Skeletal muscle tissue (tissue), 4 donors: ENCODE data around the gene PDS5A. TPM values are rescaled to one million over a fixed set of nuclear protein-coding genes. Genes with fewer than 3 reads are reported as not detected.
"Not testable (repeated sequence)": the region's sequence is repeated elsewhere in the genome, so short reads cannot be mapped to it uniquely, and the experiment has no call there.

Experiments
- H3K27ac ChIP-seq: one replicate; pipeline ENCODE4 v1.7.0; 2013; ENCODE audit warnings: mild to moderate bottlenecking, low read depth, low read length, inconsistent platforms
- H3K27me3 ChIP-seq, 3 donors: one replicate each; pipeline ENCODE4 v1.7.0; 2013; ENCODE audit warnings: low read length in 3 of 3; ENCODE audit not compliant: control insufficient read depth in 3 of 3, insufficient read depth in 3 of 3
- H3K36me3 ChIP-seq, 3 donors: one replicate each; pipeline ENCODE4 v1.7.0; 2013; ENCODE audit warnings: low read length in 3 of 3; ENCODE audit not compliant: control insufficient read depth in 3 of 3, insufficient read depth in 3 of 3
- H3K4me1 ChIP-seq, 3 donors: one replicate each; pipeline ENCODE4 v1.7.0; 2013; ENCODE audit warnings: low read length in 3 of 3, mild to moderate bottlenecking in 3 of 3; ENCODE audit not compliant: control insufficient read depth in 3 of 3, insufficient read depth in 3 of 3
- H3K4me3 ChIP-seq, 3 donors: one replicate each; pipeline ENCODE4 v1.7.0; 2013; ENCODE audit warnings: low read length in 3 of 3
- H3K9ac ChIP-seq, 3 donors: one replicate each; pipeline ENCODE4 v1.7.0; 2013; ENCODE audit warnings: low read length in 3 of 3, mild to moderate bottlenecking in 3 of 3, moderate library complexity in 2 of 3, low read depth in 1 of 3
- H3K9me3 ChIP-seq, 3 donors: one replicate each; pipeline ENCODE4 v1.7.0; 2013; ENCODE audit warnings: low read length in 3 of 3; ENCODE audit not compliant: control insufficient read depth in 3 of 3
- total RNA-seq: library from RNA; depleted of rRNA; stranded (reverse); fragments of >200 nt; gene quantifications from one replicate; pipeline ENCODE4 v1.2.3, GENCODE V29; 2014
- donor health status: Osteomylitis.

PDS5A gene
- total RNA-seq, 1 donor from 2014 or later: 56.4 TPM

DNA sequence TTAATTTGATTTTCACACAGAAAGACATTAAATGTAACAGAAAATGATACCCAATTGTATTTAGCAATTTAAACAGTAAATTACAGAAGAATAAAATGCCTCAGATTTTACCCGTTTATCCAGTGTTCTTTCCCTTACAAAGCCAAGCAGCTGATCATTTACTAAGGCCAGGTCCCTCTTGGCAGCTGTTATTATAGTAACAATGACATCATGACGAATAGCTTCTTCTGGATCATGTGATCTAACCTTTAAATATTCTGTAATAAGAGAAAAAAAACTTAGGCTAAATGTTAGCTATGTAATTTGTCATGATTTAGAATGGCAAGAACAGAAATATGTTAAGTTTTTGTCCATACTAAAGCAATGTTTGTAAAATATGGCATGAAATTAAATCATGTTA lies 69.4 kb downstream of the PDS5A start:
- peaks cover 6 to 15% (median 13%) of the 10 kb centered on the region in 3 donors for H3K36me3 ChIP-seq
- H3K27ac ChIP-seq: no peak overlapping the region
- no peak overlapping the region for H3K4me3 ChIP-seq

DNA sequence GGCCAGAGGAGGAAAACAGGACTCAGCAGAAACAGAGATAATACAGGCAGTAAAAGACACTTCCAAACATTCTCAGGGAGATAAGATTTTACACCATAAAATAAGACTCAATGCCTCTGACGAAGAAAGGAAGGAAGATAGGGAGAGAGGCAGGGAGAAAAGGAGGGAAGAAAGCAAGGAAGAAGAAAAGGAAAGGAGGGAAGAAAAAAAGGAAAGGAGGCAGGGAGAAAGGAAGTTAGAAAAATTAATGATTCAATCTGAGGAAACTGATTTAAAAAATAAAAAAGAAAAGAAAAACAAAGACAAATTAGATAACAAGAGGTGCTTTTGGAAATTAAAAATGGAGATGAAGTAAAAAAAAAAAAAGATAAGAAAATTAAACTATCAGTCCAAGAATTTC lies 72.1 kb downstream of the PDS5A start:
- Histone ChIP-seq H3K9ac (no peak overlapping the region), H3K27me3 (no peaks in the 10 kb centered on the region), H3K36me3 (peaks cover 8 to 21% (median 9%) of the 10 kb centered on the region in 3 donors), H3K9me3 (no peaks in the 10 kb centered on the region), H3K4me3 (no peak overlapping the region), H3K4me1 (no peaks in the 10 kb centered on the region), H3K27ac (no peak overlapping the region)

More for the DNA sequence above, 69.4 kb downstream of the PDS5A start:
- Histone ChIP-seq H3K9me3 (no peaks in the 10 kb centered on the region), H3K4me1 (no peaks in the 10 kb centered on the region), H3K9ac (no peak overlapping the region), H3K27me3 (no peaks in the 10 kb centered on the region)

DNA sequence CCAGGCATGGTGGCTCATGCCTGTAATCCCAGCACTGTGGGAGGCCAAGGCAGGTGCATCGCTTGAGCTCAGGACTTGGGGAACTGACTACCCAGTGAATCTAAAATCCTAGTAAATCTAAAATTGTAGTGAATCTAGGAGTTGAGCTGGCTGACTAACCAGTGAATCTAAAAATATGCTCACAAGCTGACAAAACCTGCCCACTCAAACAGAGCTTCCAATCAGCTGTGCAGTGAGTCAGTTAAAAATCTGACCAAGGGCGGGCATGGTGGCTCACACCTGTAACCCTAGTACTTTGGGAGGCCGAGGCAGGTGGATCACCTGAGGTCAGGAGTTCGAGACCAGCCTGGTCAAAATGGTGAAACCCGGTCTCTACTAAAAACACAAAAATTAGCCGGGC lies 72.7 kb downstream of the PDS5A start:
- peaks cover 8 to 20% (median 8%) of the 10 kb centered on the region in 3 donors for H3K36me3 ChIP-seq
- not testable (repeated sequence) for H3K27ac ChIP-seq, H3K4me3 ChIP-seq, H3K9me3 ChIP-seq, H3K9ac ChIP-seq, H3K4me1 ChIP-seq, H3K27me3 ChIP-seq

DNA sequence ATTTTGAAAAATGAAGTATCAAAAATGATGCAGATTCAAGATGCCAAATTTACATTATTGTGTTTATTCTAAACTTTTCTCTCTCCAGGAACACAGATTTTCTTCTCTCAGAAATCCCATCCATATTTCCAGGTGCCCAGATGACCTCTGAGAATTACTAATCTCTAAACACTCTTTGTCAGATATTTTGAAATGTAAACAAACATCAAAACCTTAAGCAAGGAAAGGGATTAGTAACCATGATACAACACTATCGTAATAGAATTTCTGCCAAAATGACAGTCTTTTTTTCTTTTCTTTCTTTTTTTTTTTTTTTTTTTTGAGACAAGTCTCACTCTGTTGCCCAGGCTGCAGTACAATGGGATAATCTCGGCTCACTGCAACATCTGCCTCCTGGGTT lies 76.7 kb downstream of the PDS5A start:
- H3K9me3 ChIP-seq: no peaks in the 10 kb centered on the region
- H3K27me3 ChIP-seq: no peaks in the 10 kb centered on the region
- H3K27ac ChIP-seq: no peak overlapping the region
- H3K36me3 ChIP-seq: peaks cover 27 to 47% (median 40%) of the 10 kb centered on the region in 3 donors
- H3K4me1 ChIP-seq: no peaks in the 10 kb centered on the region
- no peak overlapping the region for H3K9ac ChIP-seq
- no peak overlapping the region for H3K4me3 ChIP-seq

DNA sequence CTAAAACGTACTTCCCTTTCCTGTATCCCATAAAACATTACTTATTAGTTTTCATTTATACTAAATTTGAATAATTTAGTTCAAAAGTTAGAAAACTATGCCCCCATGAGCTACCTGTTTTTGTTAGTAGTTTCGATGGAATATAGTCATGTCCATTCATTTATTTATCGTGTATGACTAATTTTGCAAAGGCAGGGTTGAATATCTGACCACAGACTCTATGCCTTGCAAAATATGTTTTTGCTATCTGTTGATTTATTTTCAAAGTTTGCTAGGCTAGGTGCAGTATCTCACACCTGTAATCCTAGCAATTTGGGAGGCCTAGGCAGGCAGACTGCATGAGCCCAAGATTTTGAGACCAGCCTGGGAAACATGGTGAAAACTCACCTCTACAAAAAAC lies 78.4 kb downstream of the PDS5A start:
- peaks cover 38 to 54% (median 51%) of the 10 kb centered on the region in 3 donors for H3K36me3 ChIP-seq
- H3K27ac ChIP-seq: no peak overlapping the region
- H3K9me3 ChIP-seq: no peaks in the 10 kb centered on the region
- H3K4me1 ChIP-seq: no peaks in the 10 kb centered on the region
- no peaks in the 10 kb centered on the region for H3K27me3 ChIP-seq
- H3K9ac ChIP-seq: no peak overlapping the region
- no peak overlapping the region for H3K4me3 ChIP-seq

DNA sequence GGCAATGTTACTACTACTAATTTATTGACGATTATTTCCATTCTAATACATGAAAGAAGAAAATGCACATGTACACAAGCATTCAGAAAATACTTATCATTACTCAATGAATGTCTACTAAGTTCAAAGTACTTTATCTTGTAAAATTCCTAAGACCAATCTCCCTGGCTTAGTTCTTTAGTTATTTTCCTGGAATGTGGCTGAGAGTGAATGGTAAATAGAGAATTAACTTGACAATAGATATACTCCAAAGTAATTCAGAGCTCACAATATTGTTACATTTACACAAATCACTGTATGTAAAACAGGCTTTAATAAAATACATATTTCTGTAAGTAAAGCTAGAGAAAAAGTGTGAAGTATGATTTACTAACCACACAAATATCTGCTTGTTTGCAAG lies 79.7 kb downstream of the PDS5A start:
- Histone ChIP-seq H3K4me1 (no peaks in the 10 kb centered on the region), H3K9ac (no peak overlapping the region), H3K4me3 (no peak overlapping the region), H3K27ac (no peak overlapping the region), H3K9me3 (no peaks in the 10 kb centered on the region), H3K27me3 (no peaks in the 10 kb centered on the region), H3K36me3 (peaks cover 38 to 55% (median 54%) of the 10 kb centered on the region in 3 donors)

DNA sequence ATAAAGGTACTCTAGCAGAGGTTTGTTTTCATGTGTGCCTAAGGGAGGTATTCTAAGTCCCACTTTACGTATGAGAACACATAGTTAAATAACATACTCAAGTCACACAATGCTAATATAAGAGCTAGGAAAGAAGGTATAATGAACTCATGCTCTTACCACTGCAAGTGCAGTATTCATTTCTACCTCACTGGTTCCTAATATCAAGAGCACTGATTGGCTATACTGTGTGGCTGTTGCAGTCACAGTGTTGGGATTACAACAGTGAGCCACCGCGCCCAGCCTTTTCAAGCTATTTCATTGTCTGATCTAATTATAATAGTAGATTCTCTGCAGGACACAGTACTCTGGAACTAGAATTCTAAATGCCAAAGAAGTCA lies 84.0 kb downstream of the PDS5A start:
- Histone ChIP-seq H3K36me3 (peaks cover 27 to 46% (median 40%) of the 10 kb centered on the region in 3 donors), H3K27ac (no peak overlapping the region), H3K4me3 (no peak overlapping the region), H3K27me3 (no peaks in the 10 kb centered on the region), H3K4me1 (no peaks in the 10 kb centered on the region), H3K9ac (no peak overlapping the region), H3K9me3 (no peaks in the 10 kb centered on the region)

DNA sequence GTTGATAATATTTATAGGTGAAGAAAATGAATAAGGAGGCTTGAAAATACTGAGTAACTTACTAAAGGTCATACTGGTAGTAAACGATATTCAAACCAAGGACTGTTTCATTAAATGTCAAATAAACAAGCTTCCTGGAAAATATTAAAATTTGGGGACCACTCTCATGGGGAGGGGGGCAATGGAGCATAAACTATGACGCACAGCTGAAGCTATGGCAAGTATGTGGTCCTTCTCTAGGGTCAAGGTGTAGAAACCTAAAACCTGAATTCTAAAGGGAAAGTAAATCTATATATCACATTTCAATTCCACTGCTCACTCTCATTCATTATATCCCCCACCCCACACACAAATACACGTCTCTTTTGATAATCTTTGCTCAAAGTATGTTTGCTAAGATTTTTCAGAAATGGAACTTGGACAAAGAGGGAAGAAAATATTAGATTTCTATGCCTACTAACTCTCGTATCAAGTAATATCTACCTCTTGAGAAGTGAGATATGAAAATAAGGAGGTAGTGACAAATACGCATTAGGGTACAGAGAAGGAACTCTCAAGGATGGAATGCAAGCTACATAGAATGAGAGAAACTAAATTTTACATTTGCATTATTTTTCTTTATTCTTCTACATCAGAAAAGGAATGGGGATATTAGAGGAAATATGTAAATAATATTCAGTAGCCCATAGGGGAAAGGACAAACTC lies 84.6 kb downstream of the PDS5A start:
- no peaks in the 10 kb centered on the region for H3K9me3 ChIP-seq
- H3K36me3 ChIP-seq: peaks cover 24 to 43% (median 41%) of the 10 kb centered on the region in 3 donors
- no peaks in the 10 kb centered on the region for H3K27me3 ChIP-seq
- no peak overlapping the region for H3K4me3 ChIP-seq
- H3K9ac ChIP-seq: no peak overlapping the region
- H3K27ac ChIP-seq: no peak overlapping the region
- no peaks in the 10 kb centered on the region for H3K4me1 ChIP-seq

DNA sequence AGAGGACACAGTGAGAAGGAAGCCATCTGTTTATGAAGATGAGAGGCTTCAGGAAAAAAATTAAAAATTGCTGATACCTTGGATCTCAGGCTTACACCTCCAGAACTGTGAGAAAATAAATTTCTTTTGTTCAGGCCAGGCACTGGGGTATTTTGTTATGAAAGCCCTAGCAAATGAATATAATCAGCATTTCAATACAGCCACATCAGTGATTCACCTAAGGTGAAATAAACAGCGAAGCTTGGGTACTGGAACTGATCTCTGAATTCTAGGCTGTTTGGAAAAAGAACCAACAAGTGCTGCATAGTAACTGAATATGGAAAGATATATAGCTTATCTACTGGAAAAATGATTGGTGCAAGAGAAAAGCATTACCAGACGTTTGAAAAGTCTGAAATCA lies 88.5 kb downstream of the PDS5A start:
- no peak overlapping the region for H3K27ac ChIP-seq
- peaks cover 0 to 23% (median 15%) of the 10 kb centered on the region in 3 donors for H3K36me3 ChIP-seq
- H3K27me3 ChIP-seq: no peaks in the 10 kb centered on the region
- H3K9me3 ChIP-seq: no peaks in the 10 kb centered on the region
- no peak overlapping the region for H3K4me3 ChIP-seq
- H3K9ac ChIP-seq: no peak overlapping the region
- no peaks in the 10 kb centered on the region for H3K4me1 ChIP-seq

DNA sequence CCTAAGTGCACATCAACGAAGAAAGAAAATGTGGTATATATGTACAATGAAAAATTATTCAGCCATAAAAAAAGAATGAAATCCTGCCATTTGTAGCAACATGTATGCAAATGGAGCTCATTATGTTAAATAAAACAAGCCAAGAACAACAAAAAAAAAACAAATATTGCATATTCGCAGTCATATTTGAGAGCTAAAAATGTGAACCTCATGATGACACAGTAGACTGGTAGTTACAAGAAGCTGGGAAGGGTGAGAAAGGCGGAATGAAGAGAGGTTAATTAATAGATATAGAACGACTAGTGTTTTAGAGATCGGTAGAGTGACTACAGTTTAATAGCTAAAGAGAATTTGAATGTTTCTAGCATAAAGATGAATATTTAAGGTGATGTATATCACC lies 89.2 kb downstream of the PDS5A start:
- Histone ChIP-seq H3K9me3 (no peaks in the 10 kb centered on the region), H3K27me3 (no peaks in the 10 kb centered on the region), H3K9ac (no peak overlapping the region), H3K4me1 (no peaks in the 10 kb centered on the region), H3K27ac (no peak overlapping the region), H3K36me3 (peaks cover 0 to 23% (median 13%) of the 10 kb centered on the region in 3 donors), H3K4me3 (no peak overlapping the region)
